ENCODE results near the gene COL5A1.

Gene COL5A1

DNA sequence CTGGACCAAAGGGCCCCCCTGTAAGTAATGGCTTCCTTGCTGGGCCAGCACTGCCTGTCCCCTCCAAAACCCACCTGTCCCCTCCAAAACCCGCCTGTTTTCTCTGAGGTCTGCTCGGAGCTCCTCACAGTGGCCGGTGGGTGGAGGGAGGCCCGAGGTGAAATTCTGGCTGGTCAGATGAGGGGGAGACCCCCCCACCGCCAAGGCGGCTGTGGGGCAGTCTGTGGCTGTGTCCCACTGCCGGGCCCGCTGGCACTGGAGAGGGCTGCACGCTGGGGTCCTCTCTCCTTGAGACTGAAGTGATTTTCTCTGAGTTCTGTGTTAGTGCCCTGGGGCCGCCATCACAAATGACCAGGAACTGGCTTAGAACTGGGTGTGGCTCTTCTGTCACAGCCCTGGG, 155.3 kb downstream of the COL5A1 start:
- DNase-seq, result no peak

GRCh38 chr9:134800791-134801339, 159.3 kb downstream of the COL5A1 start:
- DNase-seq, result no peak

DNA sequence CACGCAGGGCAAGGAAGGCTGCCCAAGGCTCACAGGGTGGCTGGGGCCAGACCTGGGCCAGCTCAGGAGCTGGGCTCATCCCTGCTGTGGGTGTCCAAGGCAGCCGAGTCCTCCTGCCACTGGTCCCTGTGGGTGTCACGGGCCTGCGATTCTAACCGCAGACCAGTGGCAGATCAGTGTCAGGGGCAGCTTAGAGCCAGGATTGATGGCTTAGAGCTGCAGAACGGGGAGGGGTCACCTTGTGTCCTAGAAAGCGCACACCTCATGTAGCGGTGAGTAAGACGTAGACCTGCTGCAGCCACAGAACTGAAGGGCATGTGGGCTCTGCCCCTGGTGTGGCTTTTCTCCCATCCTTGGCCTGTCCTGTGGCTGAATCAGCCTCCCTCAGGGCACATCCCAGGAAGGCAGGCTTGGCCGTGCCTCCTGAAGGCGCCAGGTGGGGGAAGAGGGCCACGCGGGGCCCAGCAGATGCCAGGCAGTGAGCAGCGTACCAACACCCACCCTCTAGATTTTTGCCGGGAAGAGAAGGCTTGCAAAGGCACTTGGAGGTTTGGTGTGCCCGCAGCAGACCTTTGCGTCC, 160.7 kb downstream of the COL5A1 start:
- no peak for DNase-seq

DNA sequence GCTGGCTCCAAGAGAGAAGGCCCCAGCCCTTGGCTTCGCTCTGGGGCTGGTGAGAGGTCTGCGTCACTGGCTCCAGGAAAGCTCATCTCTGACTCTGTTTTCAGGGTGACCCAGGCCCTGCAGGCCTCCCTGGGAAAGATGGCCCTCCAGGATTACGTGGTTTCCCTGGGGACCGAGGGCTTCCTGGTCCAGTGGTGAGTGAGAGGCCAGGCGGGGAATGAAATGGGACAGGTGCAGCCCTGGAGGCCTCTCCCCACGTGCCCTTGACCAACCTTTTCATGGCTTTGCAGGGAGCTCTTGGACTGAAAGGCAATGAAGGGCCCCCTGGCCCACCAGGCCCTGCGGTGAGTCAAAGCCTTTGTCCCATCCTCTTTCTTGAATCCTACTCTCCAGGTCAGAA, 163.3 kb downstream of the COL5A1 start:
- DNase-seq, result no peak

DNA sequence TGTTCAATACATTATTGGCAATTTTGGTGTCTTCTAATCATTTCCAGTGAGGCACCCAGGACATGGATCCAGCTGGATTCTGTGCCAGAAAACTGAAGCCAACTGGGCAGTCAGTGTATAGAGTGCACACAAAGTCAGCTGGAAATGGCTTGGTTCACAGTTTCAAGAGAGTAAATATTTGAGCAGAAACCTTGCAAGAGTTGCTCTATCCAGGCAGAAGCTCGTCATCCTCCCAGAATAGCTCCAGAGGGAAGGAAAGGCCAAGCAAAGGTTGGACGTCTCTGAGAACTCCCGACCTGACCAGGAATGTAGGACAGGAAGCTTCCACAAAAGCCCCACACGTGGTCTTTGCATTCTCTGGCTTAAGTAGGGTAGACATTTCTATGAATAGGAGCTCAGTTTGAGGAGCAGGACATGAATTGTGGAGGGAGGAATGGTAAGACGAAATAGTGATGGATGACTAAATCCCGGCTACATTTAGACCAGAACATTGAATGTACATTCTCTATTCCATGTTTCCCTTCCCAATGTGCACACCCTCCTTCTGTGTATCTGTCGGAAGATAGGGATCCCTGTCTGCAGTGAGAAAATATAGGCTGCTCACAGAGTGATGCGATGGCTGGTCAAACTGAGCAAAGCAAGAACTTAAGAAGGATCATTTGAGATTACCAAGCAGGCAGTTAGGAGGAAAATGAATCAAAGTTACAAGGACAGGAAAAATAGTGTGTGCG, 166.3 kb downstream of the COL5A1 start:
- no peak for DNase-seq

GRCh38 chr9:134808447-134808792, 166.8 kb downstream of the COL5A1 start:
- DNase-seq, result no peak

DNA sequence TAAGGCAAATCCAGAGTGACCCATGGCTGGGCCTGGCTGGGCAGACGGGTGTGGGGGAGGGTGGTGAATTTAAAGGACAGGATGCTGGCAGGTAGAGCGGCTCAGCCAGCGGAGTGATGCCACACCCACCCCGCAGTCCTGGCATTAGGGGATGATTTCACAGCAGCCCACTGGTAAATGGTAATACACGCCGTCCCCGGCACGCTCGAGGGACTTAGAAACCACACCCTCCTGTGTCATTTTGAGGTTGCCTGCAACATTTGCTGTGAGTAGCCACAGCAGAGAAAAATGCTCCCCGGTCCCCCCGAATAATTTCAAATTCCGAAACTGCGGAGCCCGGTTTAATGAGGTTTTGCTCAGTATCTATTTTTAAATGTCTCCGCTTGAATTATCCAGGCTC, 167.7 kb downstream of the COL5A1 start:
- no peak for DNase-seq

- DNase-seq, result no peak
Measured at GRCh38 chr9:134809826-134810225, 168.2 kb downstream of the COL5A1 start.

- DNase-seq, result no peak
Measured at GRCh38 chr9:134811079-134811672, 169.6 kb downstream of the COL5A1 start.

DNA sequence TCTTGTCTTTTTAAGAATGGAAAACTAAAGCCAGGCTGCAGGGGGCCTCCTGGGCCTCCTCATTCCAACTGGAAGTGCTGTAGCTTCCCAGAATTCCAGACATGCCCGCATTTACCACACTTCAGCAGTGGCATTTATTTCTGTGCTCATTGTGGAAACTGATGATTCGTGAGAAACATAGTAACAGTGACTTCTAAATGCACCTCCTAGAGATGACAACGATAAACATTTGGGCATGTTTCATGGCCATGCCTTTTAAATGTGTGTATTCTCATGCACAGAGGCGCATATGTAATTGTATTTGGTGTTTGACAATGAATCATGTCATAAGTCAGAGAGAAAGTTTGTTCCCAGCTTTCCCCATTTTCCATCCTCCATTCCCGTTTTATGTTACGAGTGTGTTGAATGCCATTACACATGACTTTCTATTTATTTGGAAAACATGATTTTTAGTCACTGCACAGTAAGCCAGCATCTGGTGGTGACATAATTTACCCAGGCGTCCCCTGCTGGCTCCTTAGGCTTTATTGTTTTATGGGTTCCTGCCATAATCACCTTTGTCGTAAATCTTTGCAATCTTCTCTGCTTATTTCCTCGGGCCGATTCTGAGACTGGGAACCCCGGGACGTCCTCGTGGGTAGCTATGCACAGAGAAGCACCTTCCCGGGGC, 170.2 kb downstream of the COL5A1 start:
- DNase-seq, result no peak

- no peak for DNase-seq
Measured at GRCh38 chr9:134812343-134812673, 170.7 kb downstream of the COL5A1 start.

DNA sequence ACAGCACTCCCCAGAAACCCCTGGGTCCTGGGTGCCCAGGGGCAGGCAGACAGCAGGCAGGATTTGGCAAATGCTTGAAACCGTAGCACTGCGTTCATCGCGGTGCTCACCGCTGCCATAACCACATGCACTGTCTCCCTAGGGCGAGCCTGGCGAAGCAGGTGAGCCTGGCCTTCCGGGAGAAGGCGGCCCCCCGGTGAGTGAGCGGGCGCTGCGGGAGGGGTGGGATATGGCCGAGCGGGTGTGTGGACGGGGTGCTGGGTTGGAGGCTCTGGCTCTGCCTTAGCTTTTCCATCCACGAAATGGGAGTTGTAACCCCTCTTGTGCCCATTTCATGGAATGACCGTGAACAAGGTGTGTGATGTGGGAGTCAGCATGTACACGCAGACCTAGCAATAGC, 172.2 kb downstream of the COL5A1 start:
- DNase-seq, result no peak

DNA sequence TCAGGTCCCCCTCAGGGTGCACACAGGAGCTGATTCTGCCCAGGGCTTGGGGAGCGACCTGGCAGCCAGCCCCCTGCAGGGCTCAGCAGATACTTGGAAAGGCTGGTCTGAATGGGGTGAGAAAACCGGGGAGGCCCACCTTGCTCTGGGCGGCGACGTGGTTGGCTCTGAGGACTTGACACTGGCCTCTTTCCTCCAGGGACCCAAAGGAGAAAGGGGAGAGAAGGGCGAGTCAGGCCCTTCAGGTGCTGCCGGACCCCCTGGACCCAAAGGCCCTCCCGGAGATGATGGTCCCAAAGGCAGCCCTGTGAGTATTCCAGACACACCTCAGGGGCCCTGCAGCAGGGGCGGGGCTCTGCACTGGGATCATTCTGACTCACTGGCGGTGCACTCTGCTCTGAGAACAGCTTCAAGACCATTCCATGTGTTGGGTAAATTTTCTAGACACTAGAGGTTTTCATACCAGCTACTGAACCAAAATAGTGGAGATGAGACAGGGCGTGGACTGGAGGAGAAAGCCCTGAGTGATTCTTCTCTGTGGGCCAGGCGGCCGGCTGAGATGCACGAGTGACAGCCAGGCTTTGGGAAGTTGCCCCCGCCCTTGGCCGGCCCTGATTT, 173.1 kb downstream of the COL5A1 start:
- DNase-seq, result no peak

DNA sequence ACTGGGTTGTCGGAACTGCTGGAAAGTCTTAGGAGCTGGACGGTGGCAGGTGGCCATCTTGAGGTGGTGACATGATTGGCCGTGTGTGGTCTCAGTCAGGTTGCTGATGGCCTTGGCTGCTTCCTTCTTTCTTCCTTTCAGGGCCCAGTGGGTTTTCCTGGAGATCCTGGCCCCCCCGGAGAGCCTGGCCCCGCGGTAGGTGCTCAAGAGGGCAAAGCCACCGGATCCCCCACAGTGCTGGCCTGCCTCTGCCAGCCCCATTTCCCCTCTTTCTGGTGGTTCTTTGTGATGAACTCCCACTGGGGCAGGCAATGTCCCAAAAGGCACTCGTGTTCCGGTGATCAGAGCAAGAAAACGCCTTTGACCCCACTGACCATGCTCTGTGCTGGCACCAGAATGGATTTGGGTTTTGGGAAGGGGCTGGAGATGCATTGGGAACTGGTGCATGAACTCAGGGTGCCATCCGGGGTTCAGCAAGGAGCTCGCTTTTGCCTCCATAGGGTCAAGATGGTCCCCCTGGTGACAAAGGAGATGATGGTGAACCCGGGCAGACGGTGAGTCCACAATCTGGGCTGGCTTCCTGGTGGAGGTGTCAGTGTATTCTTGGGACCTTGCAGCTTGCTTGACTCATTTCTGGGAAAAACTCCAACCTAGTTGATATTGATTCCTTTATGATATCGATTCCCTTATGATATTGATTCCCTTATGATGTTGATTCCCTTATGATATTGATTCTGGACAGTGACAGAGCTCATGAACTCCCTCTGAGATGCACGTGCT, 174.0 kb downstream of the COL5A1 start:
- no peak for DNase-seq

DNA sequence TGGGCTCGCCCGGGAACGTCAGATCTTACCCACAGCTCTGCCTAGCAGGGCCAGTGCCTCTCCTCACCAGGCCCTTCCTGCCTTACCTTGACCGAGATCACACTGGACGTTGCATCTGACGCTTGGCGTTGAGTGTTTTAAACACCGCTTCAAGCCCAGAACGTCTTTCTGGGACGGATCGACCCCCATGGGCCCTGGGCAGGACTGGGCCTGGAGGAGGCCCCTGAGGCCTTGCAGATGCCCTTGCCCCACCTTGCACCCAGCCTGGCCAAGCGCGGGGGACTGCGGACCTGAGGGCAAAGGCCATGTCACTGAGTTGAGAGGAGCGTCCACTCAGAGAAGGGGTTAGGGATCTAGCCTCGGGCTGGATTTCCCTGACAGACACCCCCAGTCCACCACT, 174.7 kb downstream of the COL5A1 start:
- DNase-seq, result no peak

DNA sequence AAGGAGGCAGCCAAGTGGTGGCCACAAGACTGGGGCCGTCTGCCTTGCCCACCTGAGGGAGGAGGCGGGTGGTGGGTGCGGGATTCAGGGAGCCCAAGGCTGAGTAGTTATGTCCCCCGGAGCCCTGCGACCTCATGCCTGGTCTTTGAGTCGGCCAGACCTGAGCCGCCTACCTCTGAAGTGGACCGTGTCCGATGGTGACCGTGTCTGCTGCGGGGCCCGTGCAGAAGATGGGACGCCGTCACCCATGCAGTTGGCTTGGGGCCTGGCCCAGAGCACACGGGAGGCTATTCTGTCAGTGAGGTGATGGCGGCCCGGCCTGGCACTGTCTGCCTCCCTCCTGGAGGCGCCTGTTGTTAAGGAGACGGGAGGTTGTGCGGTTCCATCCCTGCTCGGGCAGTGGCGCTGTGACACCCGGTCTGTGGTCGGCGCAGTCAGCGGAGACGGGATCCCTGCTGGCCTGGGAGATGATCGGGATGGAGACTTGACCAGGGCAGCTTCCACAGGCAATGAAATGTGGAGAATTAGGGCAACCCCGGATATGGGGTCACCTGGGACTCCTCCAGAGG, 176.5 kb downstream of the COL5A1 start:
- DNase-seq, result no peak

DNA sequence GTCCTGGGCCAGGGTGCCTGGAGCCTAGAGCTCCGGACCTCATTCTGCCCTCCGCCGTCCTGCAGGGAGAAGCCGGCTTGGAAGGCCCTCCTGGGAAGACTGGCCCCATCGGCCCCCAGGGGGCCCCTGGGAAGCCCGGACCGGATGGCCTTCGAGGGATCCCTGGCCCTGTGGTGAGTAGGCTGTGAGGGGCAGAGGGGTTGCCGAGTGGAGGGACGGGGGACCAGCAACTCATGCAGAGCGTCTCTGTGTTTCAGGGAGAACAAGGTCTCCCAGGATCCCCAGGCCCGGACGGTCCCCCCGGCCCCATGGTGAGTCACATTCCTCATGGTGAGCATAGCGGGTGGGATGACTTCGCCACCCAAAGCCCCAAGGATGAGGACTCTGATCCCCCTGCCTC, 177.0 kb downstream of the COL5A1 start:
- no peak for DNase-seq

- no peak for DNase-seq
Measured at GRCh38 chr9:134820901-134821300, 179.3 kb downstream of the COL5A1 start.

DNA sequence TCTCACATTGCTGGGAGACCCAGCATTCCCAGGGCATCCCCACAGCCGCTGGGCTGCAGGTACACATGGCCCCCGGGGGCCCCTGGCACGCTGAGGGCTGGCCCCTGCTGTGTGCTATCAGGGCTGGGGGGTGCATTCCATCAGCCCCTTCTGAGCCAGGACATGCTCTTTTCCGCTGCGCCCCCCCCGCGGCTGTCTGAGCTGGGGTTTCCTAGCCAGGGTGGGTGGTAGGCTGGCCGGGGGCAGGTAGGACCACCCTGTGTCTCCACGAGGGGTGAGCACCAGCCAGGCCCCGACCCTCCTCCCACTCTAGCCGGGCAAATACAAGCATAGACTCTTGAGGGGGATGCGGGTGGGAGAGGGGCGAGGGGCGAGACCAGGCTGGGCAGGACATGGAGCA, 180.9 kb downstream of the COL5A1 start:
- DNase-seq, result no peak

DNA sequence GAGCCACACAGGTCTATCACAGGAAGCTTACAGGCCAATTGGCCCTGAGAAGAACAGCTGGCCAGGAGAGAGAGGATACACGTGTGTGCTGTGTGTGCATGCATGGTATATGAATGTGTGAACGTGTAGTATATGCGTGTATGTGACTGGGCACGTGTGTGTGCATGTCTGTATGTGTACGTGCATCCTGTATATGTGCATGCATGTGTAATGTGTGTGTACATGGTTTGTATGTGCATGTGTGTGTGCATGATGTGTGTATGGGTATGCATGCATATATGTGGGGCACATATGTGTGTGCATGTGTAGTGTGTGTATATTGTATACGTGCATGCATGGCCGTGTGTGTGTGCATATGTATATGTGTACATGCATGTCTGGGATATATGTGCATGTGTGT, 182.0 kb downstream of the COL5A1 start:
- no peak for DNase-seq

DNA sequence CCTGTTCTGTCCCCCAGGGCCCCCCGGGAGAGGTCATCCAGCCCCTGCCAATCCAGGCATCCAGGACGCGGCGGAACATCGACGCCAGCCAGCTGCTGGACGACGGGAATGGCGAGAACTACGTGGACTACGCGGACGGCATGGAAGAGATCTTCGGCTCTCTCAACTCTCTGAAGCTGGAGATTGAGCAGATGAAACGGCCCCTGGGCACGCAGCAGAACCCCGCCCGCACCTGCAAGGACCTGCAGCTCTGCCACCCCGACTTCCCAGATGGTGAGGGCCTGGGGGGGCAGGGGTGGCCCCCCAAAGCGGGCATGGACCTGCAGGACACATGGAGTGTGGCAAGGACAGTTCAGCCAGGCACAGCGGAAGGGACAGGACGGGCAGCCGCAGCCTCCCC, 183.0 kb downstream of the COL5A1 start:
- DNase-seq, result no peak

DNA sequence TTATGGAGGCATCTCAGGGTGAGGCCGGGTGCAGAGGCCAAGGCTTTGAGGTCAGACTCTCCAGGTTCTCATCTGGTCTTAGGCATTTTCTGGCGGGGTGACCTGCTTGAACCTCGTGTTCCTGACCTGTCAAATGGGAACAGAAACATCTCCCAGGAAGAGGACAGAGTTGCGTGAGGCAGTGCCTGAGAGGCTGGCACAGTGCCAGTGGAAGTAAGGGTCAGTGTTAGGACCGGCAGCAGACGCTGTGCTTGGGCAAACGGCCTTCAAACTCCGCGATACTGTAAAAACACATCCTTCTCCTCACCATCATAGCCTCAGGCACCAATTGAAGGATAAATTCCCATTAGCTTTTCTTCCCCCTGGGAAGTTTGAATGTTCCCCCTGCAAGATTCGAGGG, 183.4 kb downstream of the COL5A1 start:
- no peak for DNase-seq
